ENCODE data around the gene CRTAC1. TPM values are rescaled to one million over a fixed set of nuclear protein-coding genes. Genes with fewer than 3 reads are reported as not detected.

CRTAC1 gene
- total RNA-seq, 4 donors from 2014 or later: 1.2 to 5.7 (median 1.7) TPM

- Histone ChIP-seq H3K9me3 (no peaks in the 10 kb centered on the region), H3K36me3 (no peaks in the 10 kb centered on the region), H3K4me1 (no peaks in the 10 kb centered on the region), H3K27ac (no peak overlapping the region), H3K4me3 (no peak overlapping the region), H3K27me3 (peaks cover 74% of the 10 kb centered on the region)
- no peak for TF ChIP-seq CTCF (IDR thresholded peaks at IDR 0.05)
- TF ChIP-seq EP300 (IDR thresholded peaks at IDR 0.05): no peak
- TF ChIP-seq POLR2AphosphoS5 (IDR thresholded peaks at IDR 0.05): no peak
- TF ChIP-seq POLR2A (IDR thresholded peaks at IDR 0.05): no peak
- ATAC-seq: no peak
- 48% methylated on average over 5 to 7 of the region's 7 CpGs for WGBS, 2 donors (ENCODE audit: low coverage in 1 of 2)
Measured at GRCh38 chr10:97961945-97962344, 68.5 kb downstream of the CRTAC1 start.

GRCh38 chr10:97960269-97961056 lies 70.0 kb downstream of the CRTAC1 start:
- peaks cover 67% of the 10 kb centered on the region for H3K27me3 ChIP-seq
- no peaks in the 10 kb centered on the region for H3K36me3 ChIP-seq
- H3K27ac ChIP-seq: no peak overlapping the region
- no peak for ATAC-seq
- H3K9me3 ChIP-seq: no peaks in the 10 kb centered on the region
- no peak overlapping the region for H3K4me3 ChIP-seq
- 43 to 44% methylated on average over 4 of the region's 4 CpGs for WGBS, 2 donors (ENCODE audit: low coverage in 1 of 2)
- TF ChIP-seq EP300 (IDR thresholded peaks at IDR 0.05) (no peak), POLR2AphosphoS5 (IDR thresholded peaks at IDR 0.05) (no peak), POLR2A (IDR thresholded peaks at IDR 0.05) (no peak), CTCF (IDR thresholded peaks at IDR 0.05) (no peak)
- no peaks in the 10 kb centered on the region for H3K4me1 ChIP-seq

GRCh38 chr10:97949462-97949861 lies 81.0 kb downstream of the CRTAC1 start:
- WGBS, 2 donors (ENCODE audit: low coverage in 1 of 2): 78 to 84% methylated on average over 3 to 4 of the region's 4 CpGs
- Histone ChIP-seq H3K27ac (no peak overlapping the region), H3K27me3 (peaks cover 34% of the 10 kb centered on the region), H3K4me1 (no peaks in the 10 kb centered on the region), H3K36me3 (no peaks in the 10 kb centered on the region), H3K4me3 (no peak overlapping the region), H3K9me3 (peaks cover 0 to 7% (median 0%) of the 10 kb centered on the region in 3 donors)
- TF ChIP-seq POLR2A (IDR thresholded peaks at IDR 0.05) (no peak), POLR2AphosphoS5 (IDR thresholded peaks at IDR 0.05) (no peak), EP300 (IDR thresholded peaks at IDR 0.05) (no peak)
- no peak for ATAC-seq

- Histone ChIP-seq H3K36me3 (no peaks in the 10 kb centered on the region), H3K4me1 (no peaks in the 10 kb centered on the region), H3K27ac (no peak overlapping the region), H3K27me3 (peaks cover 32% of the 10 kb centered on the region), H3K9me3 (peaks cover 0 to 12% (median 0%) of the 10 kb centered on the region in 3 donors), H3K4me3 (no peak overlapping the region)
- 29 to 59% methylated on average over 2 to 3 of the region's 4 CpGs for WGBS, 2 donors (ENCODE audit: low coverage in 1 of 2)
- TF ChIP-seq EP300 (IDR thresholded peaks at IDR 0.05) (no peak), POLR2A (IDR thresholded peaks at IDR 0.05) (no peak), POLR2AphosphoS5 (IDR thresholded peaks at IDR 0.05) (no peak), CTCF (IDR thresholded peaks at IDR 0.05) (no peak)
- ATAC-seq: no peak
Measured at GRCh38 chr10:97948822-97949221, 81.6 kb downstream of the CRTAC1 start.

- no peaks in the 10 kb centered on the region for H3K36me3 ChIP-seq
- no peaks in the 10 kb centered on the region for H3K4me1 ChIP-seq
- peaks cover 0 to 12% (median 0%) of the 10 kb centered on the region in 3 donors for H3K9me3 ChIP-seq
- peaks cover 50% of the 10 kb centered on the region for H3K27me3 ChIP-seq
- ATAC-seq: no peak
- H3K4me3 ChIP-seq: no peak overlapping the region
- H3K27ac ChIP-seq: no peak overlapping the region
- no peak for TF ChIP-seq POLR2AphosphoS5 (IDR thresholded peaks at IDR 0.05)
- no peak for TF ChIP-seq CTCF (IDR thresholded peaks at IDR 0.05)
- TF ChIP-seq EP300 (IDR thresholded peaks at IDR 0.05): no peak
- TF ChIP-seq POLR2A (IDR thresholded peaks at IDR 0.05): no peak
Measured at GRCh38 chr10:97944772-97945171, 85.6 kb downstream of the CRTAC1 start.
